ENCODE results near the gene KCNQ5.

DNA sequence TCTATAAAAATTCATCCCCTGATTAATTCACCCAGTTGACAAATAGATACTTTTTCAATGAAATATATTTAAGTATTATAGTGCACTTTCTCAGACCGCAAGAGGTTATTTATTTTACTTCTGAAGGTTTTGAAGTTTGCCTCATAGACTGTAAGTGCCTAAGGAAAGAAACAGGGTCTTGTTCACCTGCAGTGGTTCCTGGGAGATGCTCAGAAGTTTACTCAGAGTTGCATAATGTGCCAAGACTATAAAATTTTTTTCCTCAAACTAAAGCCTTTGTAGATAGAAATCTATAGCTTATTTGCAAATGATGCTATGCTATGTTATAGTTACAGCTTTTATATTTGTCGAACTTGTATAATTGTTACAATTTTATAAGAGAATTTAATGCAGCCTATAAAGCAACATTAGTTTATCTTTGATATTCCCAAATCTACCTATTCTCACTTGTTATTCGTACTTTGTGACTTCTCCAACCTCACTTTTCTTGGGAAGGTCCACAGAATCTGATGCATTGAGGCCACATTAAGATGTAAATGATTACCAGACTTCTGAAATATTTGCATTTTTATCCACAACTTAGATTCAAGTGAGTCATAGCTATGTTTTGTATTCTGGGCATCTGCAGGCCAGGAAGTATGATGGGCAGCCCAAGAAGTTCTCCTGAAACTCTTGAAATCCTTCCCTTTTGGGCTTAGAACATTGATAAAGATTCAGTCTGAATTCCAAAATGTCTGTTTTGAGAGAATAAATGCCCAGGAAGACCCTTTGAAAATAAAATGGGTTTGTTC, 35.7 kb downstream of the KCNQ5 start:
- TF ChIP-seq, protein P1, sequence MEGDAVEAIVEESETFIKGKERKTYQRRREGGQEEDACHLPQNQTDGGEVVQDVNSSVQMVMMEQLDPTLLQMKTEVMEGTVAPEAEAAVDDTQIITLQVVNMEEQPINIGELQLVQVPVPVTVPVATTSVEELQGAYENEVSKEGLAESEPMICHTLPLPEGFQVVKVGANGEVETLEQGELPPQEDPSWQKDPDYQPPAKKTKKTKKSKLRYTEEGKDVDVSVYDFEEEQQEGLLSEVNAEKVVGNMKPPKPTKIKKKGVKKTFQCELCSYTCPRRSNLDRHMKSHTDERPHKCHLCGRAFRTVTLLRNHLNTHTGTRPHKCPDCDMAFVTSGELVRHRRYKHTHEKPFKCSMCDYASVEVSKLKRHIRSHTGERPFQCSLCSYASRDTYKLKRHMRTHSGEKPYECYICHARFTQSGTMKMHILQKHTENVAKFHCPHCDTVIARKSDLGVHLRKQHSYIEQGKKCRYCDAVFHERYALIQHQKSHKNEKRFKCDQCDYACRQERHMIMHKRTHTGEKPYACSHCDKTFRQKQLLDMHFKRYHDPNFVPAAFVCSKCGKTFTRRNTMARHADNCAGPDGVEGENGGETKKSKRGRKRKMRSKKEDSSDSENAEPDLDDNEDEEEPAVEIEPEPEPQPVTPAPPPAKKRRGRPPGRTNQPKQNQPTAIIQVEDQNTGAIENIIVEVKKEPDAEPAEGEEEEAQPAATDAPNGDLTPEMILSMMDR (IDR thresholded peaks at IDR 0.05; ENCODE audit: low read depth, low read length, poor library complexity, severe bottlenecking): no peak
- no peak for TF ChIP-seq EZH2phosphoT487 (IDR thresholded peaks at IDR 0.05; ENCODE audit: borderline replicate concordance, low read length)

All from DOHH2 (cell line).